Ammon's horn (tissue), 1 donor: ENCODE measurements around the gene RNF223.
"Not testable (repeated sequence)": the region's sequence is repeated elsewhere in the genome, so short reads cannot be mapped to it uniquely, and the experiment has no call there.

Experiments used
- DNase-seq: peaks from one replicate; pipeline ENCODE4 v3.0.0-alpha.2; 2016; ENCODE audit warnings: low spot score

RNF223 gene

GRCh38 chr1:1109743-1110142 lies 35.6 kb upstream of the RNF223 start:
- DNase-seq = no peak

DNA sequence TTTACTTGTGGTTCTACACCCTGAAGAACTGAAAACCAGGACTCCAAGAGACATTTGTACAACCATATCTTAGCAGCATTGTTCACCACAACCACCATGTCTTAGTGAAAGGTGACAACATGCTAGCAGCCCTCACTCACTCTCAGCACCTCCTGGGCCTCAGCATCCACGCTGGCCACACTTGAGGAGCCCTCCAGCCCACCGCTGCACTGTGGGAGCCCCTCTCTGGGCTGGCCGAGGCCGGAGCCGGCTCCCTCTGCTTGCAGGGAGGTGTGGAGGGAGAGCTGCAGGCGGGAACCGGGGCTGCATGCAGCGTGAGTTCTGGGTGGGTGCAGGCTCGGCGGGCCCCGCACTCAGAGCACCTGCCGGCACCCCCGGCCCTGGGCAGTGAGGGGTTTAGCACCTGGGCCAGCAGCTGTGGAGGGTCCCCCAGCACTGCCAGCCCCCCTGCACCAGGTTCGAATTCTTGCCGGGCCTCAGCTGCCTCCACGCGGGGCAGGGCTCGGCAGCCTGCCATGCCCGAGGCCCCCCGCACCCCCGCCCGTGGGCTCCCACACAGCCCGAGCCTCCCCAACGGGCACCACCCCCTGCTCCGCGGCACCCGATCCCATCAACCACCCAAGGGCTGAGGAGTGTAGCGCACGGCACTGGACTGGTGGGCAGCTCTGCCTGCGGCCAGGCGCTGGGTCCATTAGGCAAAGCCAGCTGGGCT lies 32.6 kb upstream of the RNF223 start:
- no peak for DNase-seq

DNA sequence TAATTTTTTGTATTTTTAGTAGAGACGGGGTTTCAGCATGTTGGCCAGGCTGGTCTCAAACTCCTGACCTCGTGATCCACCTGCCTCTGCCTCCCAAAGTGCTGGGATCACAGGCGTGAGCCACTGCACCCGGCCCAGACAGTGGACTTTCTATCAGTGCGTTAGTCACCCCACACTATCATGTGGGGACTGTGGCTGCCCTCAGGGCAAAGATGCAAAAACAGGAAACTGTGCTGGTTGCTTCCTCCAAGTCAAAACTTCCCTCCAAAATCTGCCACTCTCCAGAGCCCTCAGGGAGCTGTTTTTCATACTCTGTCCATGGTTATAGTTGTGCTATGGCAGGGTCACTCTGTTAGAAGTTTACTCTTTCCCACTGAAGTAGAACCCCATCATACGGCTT lies 30.0 kb upstream of the RNF223 start:
- DNase-seq = not testable (repeated sequence)

DNA sequence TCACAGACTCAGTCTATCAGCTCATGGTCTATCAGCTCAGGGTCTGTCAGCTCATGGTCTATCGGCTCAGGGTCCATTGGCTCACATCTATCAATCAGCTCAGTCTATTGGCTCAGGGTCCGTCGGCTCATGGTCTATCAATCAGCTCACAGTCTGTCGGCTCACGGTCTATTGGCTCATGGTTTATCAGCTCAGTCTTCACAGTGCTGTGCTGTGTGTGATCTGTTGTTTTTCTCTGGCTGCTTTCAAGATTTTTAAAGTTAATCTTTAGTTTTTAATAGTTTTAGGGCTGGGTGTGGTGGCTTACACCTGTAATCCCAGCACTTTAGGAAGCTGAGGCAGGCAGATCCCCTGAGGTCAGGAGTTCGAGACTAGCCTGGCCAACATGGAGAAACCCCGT lies 27.4 kb upstream of the RNF223 start:
- no peak for DNase-seq

- DNase-seq = no peak
Measured at GRCh38 chr1:1100296-1100695, 26.2 kb upstream of the RNF223 start.

DNA sequence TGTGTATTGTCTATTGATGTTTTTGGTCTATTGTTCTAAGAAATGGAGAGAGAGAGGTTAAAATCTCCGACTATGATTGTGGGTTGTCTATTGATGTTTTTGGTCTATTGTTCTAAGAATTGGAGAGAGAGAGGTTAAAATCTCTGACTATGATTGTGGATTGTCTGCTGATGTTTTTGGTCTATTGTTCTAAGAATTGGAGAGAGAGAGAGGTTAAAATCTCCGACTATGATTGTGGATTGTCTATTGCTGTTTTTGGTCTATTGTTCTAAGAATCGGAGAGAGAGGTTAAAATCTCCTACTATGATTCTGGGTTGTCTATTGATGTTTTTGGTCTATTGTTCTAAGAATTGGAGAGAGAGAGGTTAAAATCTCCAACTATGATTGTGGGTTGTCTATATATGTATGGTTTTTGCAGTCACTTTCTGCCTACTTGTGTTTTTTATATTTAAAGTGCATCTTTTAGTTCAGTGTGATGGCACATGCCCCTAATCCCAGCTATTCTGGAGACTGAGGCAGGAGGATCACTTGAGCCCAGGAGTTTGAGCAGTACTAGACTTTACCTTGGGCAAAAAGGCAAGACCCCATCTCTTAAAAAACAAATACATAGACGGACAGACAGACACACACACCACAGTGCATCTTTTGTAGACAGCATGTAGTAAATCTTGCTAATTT lies 25.5 kb upstream of the RNF223 start:
- no peak for DNase-seq

DNA sequence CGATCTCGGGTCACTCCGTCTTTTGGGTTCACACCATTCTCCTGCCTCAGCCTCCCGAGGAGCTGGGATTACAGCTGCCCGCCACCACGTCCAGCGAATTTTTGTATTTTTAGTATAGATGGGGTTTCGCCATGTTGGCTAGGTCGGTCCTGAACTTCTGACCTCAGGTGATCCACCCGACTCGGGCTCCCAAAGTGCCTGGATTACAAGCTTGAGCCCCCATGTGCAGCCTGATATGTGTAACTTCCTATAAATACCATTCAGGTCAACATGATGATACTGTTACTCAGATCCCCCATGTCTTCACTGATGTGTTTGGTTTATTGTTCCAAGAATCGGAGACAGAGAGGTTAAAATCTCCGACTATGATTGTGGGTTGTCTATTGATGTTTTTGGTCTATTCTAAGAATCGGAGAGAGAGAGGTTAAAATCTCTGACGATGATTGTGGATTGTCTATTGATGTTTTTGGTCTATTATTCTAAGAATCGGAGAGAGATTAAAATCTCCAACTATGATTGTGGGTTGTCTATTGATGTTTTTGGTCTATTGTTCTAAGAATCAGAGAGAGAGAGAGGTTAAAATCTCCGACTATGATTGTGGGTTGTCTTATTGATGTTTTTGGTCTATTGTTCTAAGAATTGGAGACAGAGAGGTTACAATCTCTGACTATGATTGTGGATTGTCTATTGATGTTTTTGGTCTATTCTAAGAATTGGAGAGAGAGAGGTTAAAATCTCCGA lies 24.7 kb upstream of the RNF223 start:
- DNase-seq = no peak

DNA sequence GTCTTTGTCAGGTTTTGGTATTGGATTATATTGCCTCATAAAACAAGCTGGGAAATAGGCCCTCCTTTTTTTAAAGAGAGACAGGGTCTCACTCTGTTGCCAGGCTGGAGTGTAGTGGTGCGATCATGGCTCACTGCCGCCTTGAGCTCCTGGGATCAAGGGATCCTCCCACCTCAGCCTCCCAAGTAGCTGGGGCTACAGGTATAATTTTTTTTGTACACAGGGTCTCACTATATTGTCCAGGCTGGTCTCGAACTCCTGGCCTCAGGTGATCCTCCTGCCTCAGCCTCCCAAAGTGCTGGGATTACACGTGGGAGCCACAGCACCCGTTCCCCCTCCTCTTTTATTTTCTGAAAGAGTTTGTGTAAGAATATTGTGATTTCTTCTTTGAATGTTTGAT lies 22.0 kb upstream of the RNF223 start:
- not testable (repeated sequence) for DNase-seq

- DNase-seq = no peak
Measured at GRCh38 chr1:1094981-1095380, 20.9 kb upstream of the RNF223 start.

- no peak for DNase-seq
Measured at GRCh38 chr1:1093610-1093943, 19.5 kb upstream of the RNF223 start.

DNA sequence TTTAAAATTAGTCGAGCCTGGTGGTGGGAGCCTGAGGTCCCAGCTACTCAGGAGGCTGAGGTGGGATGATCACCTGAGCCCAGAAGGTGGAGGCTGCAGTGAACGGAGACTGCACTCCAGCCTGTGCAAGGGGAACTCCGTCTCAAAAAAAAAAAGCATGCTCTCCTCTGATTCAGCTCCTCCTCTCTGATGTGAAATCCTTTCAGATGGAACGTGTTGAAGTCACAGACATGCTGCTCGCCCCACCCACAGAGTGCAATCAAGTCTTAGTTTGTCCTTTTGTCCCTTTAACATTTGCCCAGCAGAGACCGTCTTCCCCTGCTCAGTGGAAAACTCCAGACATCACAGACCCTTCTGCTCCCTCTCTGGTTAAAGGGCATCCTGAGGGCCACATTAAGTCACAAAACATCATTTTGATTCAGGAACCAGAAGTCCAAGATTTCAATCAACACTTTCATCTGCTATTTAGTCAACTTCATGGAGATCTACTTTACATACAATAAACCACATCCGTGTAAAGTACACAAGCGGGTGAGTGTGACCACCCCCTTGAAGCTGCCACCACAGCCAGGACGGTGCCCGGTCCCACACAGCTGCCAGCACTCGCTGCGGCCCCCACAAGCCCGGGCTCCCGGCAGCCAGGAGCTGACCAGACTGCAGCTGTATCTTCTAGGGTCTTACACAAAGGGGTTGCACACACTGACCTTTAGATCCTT lies 18.9 kb upstream of the RNF223 start:
- DNase-seq = no peak

- DNase-seq = no peak
Measured at GRCh38 chr1:1092149-1092855, 18.2 kb upstream of the RNF223 start.

- no peak for DNase-seq
Measured at GRCh38 chr1:1091344-1092148, 17.4 kb upstream of the RNF223 start.

DNA sequence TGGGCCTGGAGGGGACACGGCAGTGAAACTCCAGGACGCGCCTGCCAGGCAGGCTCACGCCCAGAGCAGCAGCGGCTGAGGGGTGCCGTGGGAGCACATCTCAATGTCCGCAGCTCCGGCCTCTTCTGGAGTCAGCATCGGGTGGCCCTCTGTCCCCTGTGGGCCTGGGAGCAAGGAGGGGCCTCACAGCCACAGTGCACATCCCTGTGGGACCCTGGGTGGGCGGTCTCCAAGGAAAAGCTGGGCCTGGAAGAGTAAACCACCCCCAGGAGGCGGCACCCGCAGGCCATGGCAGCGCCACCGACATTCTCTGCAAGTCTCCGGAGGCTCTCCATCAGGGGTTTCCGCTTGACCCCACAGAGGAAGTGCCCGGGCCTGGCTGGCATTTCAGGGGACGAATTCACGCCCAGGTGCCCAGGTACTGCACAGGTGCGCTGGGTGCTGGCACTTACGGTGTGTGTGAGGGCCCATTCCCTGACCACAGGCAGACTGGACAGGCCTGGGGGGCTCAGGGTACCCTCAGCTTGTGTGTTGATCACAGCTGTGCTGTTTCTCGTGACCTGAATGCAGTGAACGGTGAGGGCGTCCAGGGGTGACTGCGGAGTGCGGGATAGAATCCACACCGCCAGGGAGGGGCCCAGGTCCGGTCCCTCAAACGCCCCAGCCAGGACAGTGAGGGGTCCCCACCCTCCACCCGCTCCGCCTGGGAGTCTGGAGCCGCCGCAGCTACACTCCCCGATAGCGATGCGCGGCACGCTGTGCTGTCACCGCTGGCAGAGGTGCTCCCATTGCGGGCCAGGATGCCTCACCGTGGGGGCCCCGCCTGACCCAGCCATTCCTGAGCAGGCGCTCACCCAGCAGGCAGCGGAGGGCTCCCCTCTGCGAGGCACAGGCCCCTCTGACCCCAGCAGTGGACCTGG lies 16.6 kb upstream of the RNF223 start:
- no peak for DNase-seq

GRCh38 chr1:1089731-1090423 lies 15.8 kb upstream of the RNF223 start:
- DNase-seq = no peak

DNA sequence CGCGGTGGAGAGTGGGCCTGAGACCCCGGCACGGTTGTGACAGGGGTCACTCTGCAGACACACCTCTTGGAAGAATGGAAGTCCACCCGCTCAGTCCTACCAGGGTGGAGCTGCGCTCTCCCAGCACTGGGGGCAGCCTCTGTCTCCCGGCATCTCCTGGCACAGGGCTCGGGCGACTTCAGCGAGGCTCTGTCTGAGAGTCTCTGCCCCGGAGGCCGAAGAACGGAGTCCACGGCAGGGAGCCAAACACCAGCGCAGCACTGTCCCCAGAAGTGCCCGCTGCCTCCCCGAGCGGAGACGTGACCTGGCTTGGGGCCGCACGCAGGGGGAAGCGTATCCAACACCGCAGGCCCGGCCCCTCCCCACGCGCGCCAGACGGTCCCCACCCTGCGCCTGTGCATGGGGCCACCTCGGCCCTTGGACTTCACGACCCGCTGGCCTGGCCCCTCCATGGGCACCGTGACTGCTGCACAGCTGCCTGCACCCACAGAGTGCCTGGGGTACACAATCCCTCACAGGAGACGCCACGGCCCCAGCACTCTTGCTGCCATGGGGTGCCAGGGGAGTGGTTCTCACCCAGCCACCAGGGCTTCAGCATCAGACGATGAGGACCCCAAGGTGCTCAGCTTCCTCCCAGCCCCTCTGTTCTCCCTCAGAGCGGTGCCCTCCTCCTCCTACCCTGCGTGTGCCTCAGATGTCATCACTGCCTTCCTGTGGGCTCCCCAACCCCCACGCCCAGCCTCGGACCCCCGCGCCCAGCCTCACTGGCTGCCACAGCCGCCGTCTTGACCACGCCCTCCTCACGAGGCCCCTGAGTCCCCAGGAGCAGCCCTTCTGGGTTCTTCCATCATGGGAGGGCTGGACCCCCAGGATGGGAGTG lies 14.9 kb upstream of the RNF223 start:
- DNase-seq = no peak

- no peak for DNase-seq
Measured at GRCh38 chr1:1088029-1088800, 14.1 kb upstream of the RNF223 start.
